ENCODE measurements around the gene PRDX6. TPM values are rescaled to one million over a fixed set of nuclear protein-coding genes. Genes with fewer than 3 reads are reported as not detected.

Gene PRDX6
- total RNA-seq, 2 donors from 2014 or later = 302 to 369 TPM

- 90% methylated on average over 2 of the region's 2 CpGs for WGBS
- no peak for DNase-seq (ENCODE audit: low spot score)
- Histone ChIP-seq H3K27ac (no peak overlapping the region), H3K36me3 (no peaks in the 10 kb centered on the region), H3K4me1 (replicated peaks) (peaks cover 14% of the 10 kb centered on the region), H3K27me3 (replicated peaks; ENCODE audit: insufficient read depth) (no peaks in the 10 kb centered on the region), H3K9me3 (no peaks in the 10 kb centered on the region), H3K4me3 (no peak overlapping the region)
- intact Hi-C loops (cut with DNase I) = no loop called here
- TF ChIP-seq POLR2A (IDR thresholded peaks at IDR 0.05) (no peak), CTCF (IDR thresholded peaks at IDR 0.05) (no peak), POLR2AphosphoS5 (IDR thresholded peaks at IDR 0.05) (no peak)
Measured at GRCh38 chr1:173432331-173432730, 44.8 kb upstream of the PRDX6 start.

GRCh38 chr1:173433751-173434326 lies 43.3 kb upstream of the PRDX6 start:
- Histone ChIP-seq H3K4me3 (no peak overlapping the region), H3K4me1 (replicated peaks) (peaks cover 14% of the 10 kb centered on the region), H3K36me3 (no peaks in the 10 kb centered on the region), H3K27me3 (replicated peaks; ENCODE audit: insufficient read depth) (no peaks in the 10 kb centered on the region), H3K9me3 (no peaks in the 10 kb centered on the region), H3K27ac (no peak overlapping the region)
- TF ChIP-seq POLR2A (IDR thresholded peaks at IDR 0.05) = no peak
- no peak for TF ChIP-seq CTCF (IDR thresholded peaks at IDR 0.05)
- TF ChIP-seq POLR2AphosphoS5 (IDR thresholded peaks at IDR 0.05) = no peak
- intact Hi-C loops (cut with DNase I) = no loop called here
- no peak for DNase-seq (ENCODE audit: low spot score)
- 92% methylated on average over 2 of the region's 2 CpGs for WGBS

GRCh38 chr1:173436841-173437428 lies 40.2 kb upstream of the PRDX6 start:
- Histone ChIP-seq H3K4me1 (replicated peaks) (no peaks in the 10 kb centered on the region), H3K27me3 (replicated peaks; ENCODE audit: insufficient read depth) (no peaks in the 10 kb centered on the region), H3K36me3 (no peaks in the 10 kb centered on the region), H3K9me3 (no peaks in the 10 kb centered on the region), H3K27ac (no peak overlapping the region), H3K4me3 (no peak overlapping the region)
- DNase-seq (ENCODE audit: low spot score) = no peak
- 83% methylated on average over 5 of the region's 5 CpGs for WGBS
- intact Hi-C loops (cut with DNase I) = no loop called here
- TF ChIP-seq POLR2AphosphoS5 (IDR thresholded peaks at IDR 0.05) (no peak), POLR2A (IDR thresholded peaks at IDR 0.05) (no peak), CTCF (IDR thresholded peaks at IDR 0.05) (no peak)

GRCh38 chr1:173438675-173439074 lies 38.5 kb upstream of the PRDX6 start:
- H3K4me3 ChIP-seq = no peak overlapping the region
- no peak for TF ChIP-seq POLR2A (IDR thresholded peaks at IDR 0.05)
- no peak for TF ChIP-seq CTCF (IDR thresholded peaks at IDR 0.05)
- TF ChIP-seq POLR2AphosphoS5 (IDR thresholded peaks at IDR 0.05) = no peak
- H3K27me3 ChIP-seq (replicated peaks; ENCODE audit: insufficient read depth) = no peaks in the 10 kb centered on the region
- no peak overlapping the region for H3K27ac ChIP-seq
- intact Hi-C loops (cut with DNase I) = no loop called here
- no peak for DNase-seq (ENCODE audit: low spot score)
- no peaks in the 10 kb centered on the region for H3K9me3 ChIP-seq
- H3K4me1 ChIP-seq (replicated peaks) = no peaks in the 10 kb centered on the region
- WGBS = 67% methylated on average over 2 of the region's 2 CpGs
- no peaks in the 10 kb centered on the region for H3K36me3 ChIP-seq

GRCh38 chr1:173440430-173440829 lies 36.7 kb upstream of the PRDX6 start:
- no peak overlapping the region for H3K27ac ChIP-seq
- TF ChIP-seq POLR2AphosphoS5 (IDR thresholded peaks at IDR 0.05) = no peak
- no peak for TF ChIP-seq CTCF (IDR thresholded peaks at IDR 0.05)
- TF ChIP-seq POLR2A (IDR thresholded peaks at IDR 0.05) = no peak
- H3K27me3 ChIP-seq (replicated peaks; ENCODE audit: insufficient read depth) = no peaks in the 10 kb centered on the region
- H3K4me3 ChIP-seq = no peak overlapping the region
- H3K9me3 ChIP-seq = no peaks in the 10 kb centered on the region
- intact Hi-C loops (cut with DNase I) = no loop called here
- no peaks in the 10 kb centered on the region for H3K4me1 ChIP-seq (replicated peaks)
- no peaks in the 10 kb centered on the region for H3K36me3 ChIP-seq
- 92% methylated on average over 1 of the region's 1 CpG for WGBS
- no peak for DNase-seq (ENCODE audit: low spot score)

Data from prostate gland (tissue), 2 donors.